K562 (cell line): ENCODE results near the gene CTSL. TPM values are rescaled to one million over a fixed set of nuclear protein-coding genes. Genes with fewer than 3 reads are reported as not detected.

Experiments used
- ATAC-seq: fragments of 200-7000 bp; cut with Tn5 transposase; 3 replicates; pipeline ENCODE4 v1.9.1; 2020; ENCODE audit warnings: moderate library complexity
- BruUV-seq: library from RNA; stranded (reverse); fragments of 400-500 nt; replicated peaks from 2 replicates; lab custom pipeline; 2021; lab: Mats Ljungman, UMichigan
- CTCF ChIA-PET: fragments of 300-600 bp; formaldehyde crosslinking; extraction: SDS; loops from one replicate; lab custom pipeline; 2021; ENCODE audit warnings: low intra/inter-chr PET ratio; lab: Yijun Ruan, JAX
- POLR2A ChIA-PET: fragments of 300-600, 350-650 bp; sonication (Branson Sonifier 250); formaldehyde crosslinking; extraction: SDS; loops from one replicate; lab custom pipeline; 2021; ENCODE audit warnings: antibody characterized with exemption, inconsistent platforms; lab: Yijun Ruan, JAX
- DNase-seq, 4 experiments: peaks; one replicate each; pipeline versions ENCODE4 v3.0.0 to v3.0.0-alpha.2; 2011 to 2018; ENCODE audit warnings: low spot score in 3 of 4, mixed read lengths in 3 of 4; ENCODE audit errors: extremely low read depth in 1 of 4
- FAIRE-seq: peaks from 2 replicates; lab custom pipeline; 2011; peaks lifted over from hg19 to GRCh38; lab: Jason Lieb, UNC
- H2AFZ ChIP-seq: 2 replicates; pipeline ENCODE4 v1.6.0; 2011; ENCODE audit warnings: low read depth, low read length, control low read depth, inconsistent platforms
- H3K27ac ChIP-seq: fragments of 200-600 bp; 3 replicates; pipeline ENCODE4 v1.8.0; 2011; ENCODE audit warnings: low read depth, mild to moderate bottlenecking, control low read depth, inconsistent platforms, low read length, moderate library complexity, mixed read lengths; ENCODE audit errors: extremely low read depth
- H3K27me3 ChIP-seq, 2 experiments: fragments of 300-600 bp in 1 of 2; 2 replicates in 1 of 2; 3 replicates in 1 of 2; pipeline versions ENCODE4 v1.6.0 to v1.8.0; 2011; ENCODE audit warnings: inconsistent platforms in 2 of 2, low read length in 2 of 2, mild to moderate bottlenecking in 1 of 2, mixed read lengths in 1 of 2, moderate library complexity in 1 of 2; ENCODE audit not compliant: control insufficient read depth in 2 of 2, insufficient read depth in 2 of 2
- H3K36me3 ChIP-seq: fragments of 300-600 bp; 3 replicates; pipeline ENCODE4 v1.8.0; 2011; ENCODE audit warnings: mild to moderate bottlenecking, low read length, inconsistent platforms; ENCODE audit not compliant: control insufficient read depth, insufficient read depth
- H3K4me1 ChIP-seq, 2 experiments: fragments of 200-600 bp in 1 of 2; replicated peaks in 1 of 2; 2 replicates in 1 of 2; 3 replicates in 1 of 2; pipeline versions ENCODE4 v1.5.1 to v1.8.0; 2011; ENCODE audit warnings: inconsistent platforms in 2 of 2, low read length in 2 of 2, mild to moderate bottlenecking in 1 of 2, mixed read lengths in 1 of 2, moderate library complexity in 1 of 2; ENCODE audit not compliant: control insufficient read depth in 2 of 2, insufficient read depth in 2 of 2
- H3K4me2 ChIP-seq: 2 replicates; pipeline ENCODE4 v1.6.1; 2011; ENCODE audit warnings: low read length, control low read depth, inconsistent platforms, mixed read lengths; ENCODE audit not compliant: insufficient read depth
- H3K4me3 ChIP-seq: fragments of 200-600 bp; sonication (generic), shearing (Covaris generic); 2 replicates; pipeline ENCODE4 v1.5.1; 2016; ENCODE audit warnings: control low read depth, inconsistent platforms
- H3K79me2 ChIP-seq: fragments of 200-600 bp; 3 replicates; pipeline ENCODE4 v1.8.0; 2011; ENCODE audit warnings: low read length, inconsistent platforms; ENCODE audit not compliant: control insufficient read depth, insufficient read depth
- H3K9ac ChIP-seq, 2 experiments: 2 replicates each; pipeline versions ENCODE4 v1.6.0 to v1.6.1; 2011; ENCODE audit warnings: low read depth in 2 of 2, low read length in 2 of 2, control low read depth in 1 of 2, inconsistent platforms in 1 of 2, mild to moderate bottlenecking in 1 of 2, mixed read lengths in 1 of 2; ENCODE audit not compliant: insufficient read depth in 1 of 2
- H3K9me1 ChIP-seq: one replicate; pipeline ENCODE4 v1.6.0; 2011; ENCODE audit warnings: inconsistent platforms, mild to moderate bottlenecking, low read length, moderate library complexity; ENCODE audit not compliant: control insufficient read depth, insufficient read depth
- H3K9me3 ChIP-seq: replicated peaks from 2 replicates; pipeline ENCODE4 v1.5.1; 2011; ENCODE audit warnings: low read depth, low read length, inconsistent platforms; ENCODE audit not compliant: control insufficient read depth, insufficient read depth
- H4K20me1 ChIP-seq: replicated peaks from 2 replicates; pipeline ENCODE4 v1.6.1; 2011; ENCODE audit warnings: low read length, inconsistent platforms, mixed read lengths; ENCODE audit not compliant: control insufficient read depth, insufficient read depth
- LEF1 ChIP-seq: fragments of 450-650 bp; IDR thresholded peaks from 2 replicates; pipeline ENCODE4 v1.6.1; 2016; ENCODE audit warnings: mild to moderate bottlenecking
- SPI1 ChIP-seq: IDR thresholded peaks from 2 replicates; pipeline ENCODE4 v1.6.1; 2011; ENCODE audit warnings: low read depth, low read length, control low read depth, borderline replicate concordance
- WGBS: fragments of 100-300 bp; shearing (Covaris generic); methylation state at CpG from one replicate; pipeline ENCODE4 v1.1.6; 2016; ENCODE audit warnings: low coverage, mixed read lengths; ENCODE audit not compliant: insufficient coverage; ENCODE audit errors: missing lambda C conversion rate; 5-methylcytosine and 5-hydroxymethylcytosine counted together
- in situ Hi-C: fragments of 300-500 bp; cut with MboI; formaldehyde crosslinking; loops from 4 replicates; pipeline ENCODE4 v1.15.0; 2018; ENCODE audit warnings: inconsistent platforms, mixed read lengths
- intact Hi-C: fragments of 100-400 bp; cut with micrococcal nuclease; formaldehyde crosslinking; loops from 2 replicates; pipeline ENCODE4 v1.14.2; 2022
- polyA plus RNA-seq, 8 experiments: library from polyadenylated mRNA; depleted of rRNA in 4 of 8; stranded (reverse) in 5 of 8; unstranded in 3 of 8; fragments of >200 nt; fragmentation: Nextera tagmentation in 2 of 8; fragmentation: Illumina TruSeq in 1 of 8; extraction: Ambion mirVana in 2 of 8; extraction: Trizol in 1 of 8; gene quantifications; 2 replicates each; pipeline versions ENCODE4 v1.2.1 to v1.2.3, GENCODE V29; 2011 to 2014; ENCODE audit warnings: inconsistent platforms in 1 of 8, missing spikeins in 1 of 8
- total RNA-seq, 7 experiments: library from RNA; depleted of rRNA in 6 of 7; stranded (reverse); fragments of >200 nt in 6 of 7; fragmentation: Illumina TruSeq in 2 of 7; extraction: Trizol in 2 of 7; gene quantifications; 2 replicates each; pipeline versions ENCODE4 v1.2.1 to v1.2.3, GENCODE V29; 2011 to 2021; ENCODE audit warnings: low replicate concordance in 1 of 7
- TF ChIP-seq, protein P1 (sequence below): fragments of 250-450 bp; sonication (Bioruptor Pico); IDR thresholded peaks from 2 replicates; pipeline ENCODE4 v1.6.1; 2021; ENCODE audit warnings: mild to moderate bottlenecking

The CTSL gene
- total and polyA plus RNA-seq, 9 of the 15 experiments (the other 6 are each of a cell fraction or from before 2014, with no cell fraction given): 55.9 to 165 (median 93.7) TPM

DNA sequence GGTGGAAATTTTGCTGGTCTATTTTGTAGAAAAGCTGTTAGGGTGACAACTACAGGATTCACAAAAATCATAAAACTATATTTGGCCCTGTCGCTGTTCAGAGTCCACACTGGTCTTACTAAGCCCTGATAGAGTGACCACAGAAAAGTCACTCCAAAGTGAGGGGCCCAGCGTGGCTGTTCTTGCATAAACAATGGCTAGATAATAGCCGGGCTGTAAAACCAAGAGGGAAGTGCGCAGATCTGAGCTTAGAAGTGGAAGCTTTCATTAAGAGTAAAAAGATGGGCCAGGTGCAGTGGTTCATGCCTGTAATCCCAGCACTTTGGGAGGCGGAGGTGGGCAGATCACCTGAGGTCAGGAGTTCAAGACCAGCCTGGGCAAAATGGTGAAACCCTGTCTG is 15.5 kb upstream of the CTSL start:
- H3K9me1 ChIP-seq: peaks cover 3% of the 10 kb centered on the region
- H3K9me3 ChIP-seq: no peaks in the 10 kb centered on the region
- intact Hi-C loops: no loop called here
- no peak overlapping the region for H2AFZ ChIP-seq
- no peaks in the 10 kb centered on the region for H3K27me3 ChIP-seq
- TF ChIP-seq SPI1 (peak; percentile 58; the same call in 1 of the 2 replicates), LEF1 (0 out of 2 replicates have a peak, but pooled peaks have one; percentile 28)
- TF ChIP-seq, protein P1, sequence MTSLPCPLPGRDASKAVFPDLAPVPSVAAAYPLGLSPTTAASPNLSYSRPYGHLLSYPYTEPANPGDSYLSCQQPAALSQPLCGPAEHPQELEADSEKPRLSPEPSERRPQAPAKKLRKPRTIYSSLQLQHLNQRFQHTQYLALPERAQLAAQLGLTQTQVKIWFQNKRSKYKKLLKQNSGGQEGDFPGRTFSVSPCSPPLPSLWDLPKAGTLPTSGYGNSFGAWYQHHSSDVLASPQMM (CRISPR knock-in tag): no peak
- TF ChIP-seq, all 486 proteins: peak for 2
- FAIRE-seq (no peak), DNase-seq (peak in 2 of 4 experiments; percentile 15 to 40), ATAC-seq (peak; percentile 25; the same call in 2 of the 3 replicates)
- no peak overlapping the region for H3K4me2 ChIP-seq
- H3K36me3 ChIP-seq: peaks cover 15% of the 10 kb centered on the region; the same call in 2 of the 3 replicates
- H3K79me2 ChIP-seq: no peaks in the 10 kb centered on the region
- H3K9ac ChIP-seq: no peak overlapping the region
- H3K4me3 ChIP-seq: no peak overlapping the region
- in situ Hi-C loops: no loop called here
- no peaks in the 10 kb centered on the region for H4K20me1 ChIP-seq
- no TSS peak for BruUV-seq
- H3K27ac ChIP-seq: no peak overlapping the region
- ChIA-PET CTCF (no interaction called here), POLR2A (interaction anchor here (0.6 to 1.8 kb wide), 2 partner anchors 7 to 9 kb away, joined by 3 to 7 read pairs; no protein-coding TSS in a partner anchor)
- 14% methylated on average over 4 of the region's 5 CpGs for WGBS
- peaks cover 21 to 41% of the 10 kb centered on the region in 2 experiments; a peak in 4 of 5 replicates for H3K4me1 ChIP-seq
